Head of caudate nucleus (tissue), 42 donors: Measurements from ENCODE around the gene ZNF219.

Experiments
- DNase-seq, 42 donors: peaks; one replicate each; pipeline versions ENCODE4 v3.0.0 to v3.0.0-alpha.2; 2020 to 2021; ENCODE audit warnings: mixed read lengths in 7 of 42
- intact Hi-C: fragments of 100-400 bp; cut with DNase I; formaldehyde crosslinking; loops from one replicate; pipeline ENCODE4 v1.15.0; 2022

The ZNF219 gene

DNA sequence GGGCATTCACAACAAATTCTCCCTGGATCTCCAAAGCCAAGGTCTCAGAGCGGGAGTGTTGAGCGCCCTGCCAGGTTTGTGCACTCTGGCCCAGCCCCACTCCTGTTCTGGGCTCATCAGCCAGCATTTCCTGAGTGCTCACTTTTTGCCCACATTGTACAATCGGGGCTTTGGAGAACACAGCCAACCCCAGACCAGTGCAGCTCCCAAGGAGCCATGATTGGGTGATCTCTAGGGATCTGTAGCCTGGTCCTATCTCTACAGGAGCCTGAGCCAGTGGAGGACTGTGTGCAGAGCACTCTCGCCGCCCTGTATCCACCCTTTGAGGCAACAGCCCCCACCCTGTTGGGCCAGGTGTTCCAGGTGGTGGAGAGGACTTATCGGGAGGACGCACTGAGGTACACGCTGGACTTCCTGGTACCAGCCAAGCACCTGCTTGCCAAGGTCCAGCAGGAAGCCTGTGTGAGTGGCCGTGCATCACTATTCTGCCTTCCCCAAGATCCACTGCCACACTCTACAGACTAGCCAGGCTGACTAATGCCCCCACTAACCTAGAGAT, 25.6 kb downstream of the ZNF219 start:
- intact Hi-C loops, result no loop called here
- DNase-seq, result no peak

DNA sequence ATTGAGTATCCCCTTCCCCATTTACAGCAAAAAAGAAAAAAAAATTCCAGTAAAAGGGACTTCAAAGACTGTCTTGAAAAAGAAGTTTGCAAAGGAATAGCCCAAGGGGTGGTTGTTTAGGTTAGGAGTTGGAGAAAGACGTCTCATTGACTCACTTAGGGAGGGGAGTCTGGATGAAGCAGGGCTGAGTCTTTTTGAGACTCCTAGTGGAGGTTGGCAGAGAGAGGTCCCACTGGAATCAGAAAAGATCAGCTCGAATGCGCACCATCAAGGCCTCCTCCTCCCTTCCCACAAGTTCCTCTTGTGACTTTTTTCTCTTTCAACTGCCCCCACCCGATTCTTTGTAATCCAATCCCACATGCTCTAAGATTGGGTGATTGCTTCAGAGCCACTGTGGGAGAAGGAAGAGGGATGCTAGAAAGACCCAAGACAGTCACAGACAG, 26.4 kb downstream of the ZNF219 start:
- intact Hi-C loops, result no loop called here
- peak in 6 of 42 donors; percentile 23 to 57 (median 32) for DNase-seq

DNA sequence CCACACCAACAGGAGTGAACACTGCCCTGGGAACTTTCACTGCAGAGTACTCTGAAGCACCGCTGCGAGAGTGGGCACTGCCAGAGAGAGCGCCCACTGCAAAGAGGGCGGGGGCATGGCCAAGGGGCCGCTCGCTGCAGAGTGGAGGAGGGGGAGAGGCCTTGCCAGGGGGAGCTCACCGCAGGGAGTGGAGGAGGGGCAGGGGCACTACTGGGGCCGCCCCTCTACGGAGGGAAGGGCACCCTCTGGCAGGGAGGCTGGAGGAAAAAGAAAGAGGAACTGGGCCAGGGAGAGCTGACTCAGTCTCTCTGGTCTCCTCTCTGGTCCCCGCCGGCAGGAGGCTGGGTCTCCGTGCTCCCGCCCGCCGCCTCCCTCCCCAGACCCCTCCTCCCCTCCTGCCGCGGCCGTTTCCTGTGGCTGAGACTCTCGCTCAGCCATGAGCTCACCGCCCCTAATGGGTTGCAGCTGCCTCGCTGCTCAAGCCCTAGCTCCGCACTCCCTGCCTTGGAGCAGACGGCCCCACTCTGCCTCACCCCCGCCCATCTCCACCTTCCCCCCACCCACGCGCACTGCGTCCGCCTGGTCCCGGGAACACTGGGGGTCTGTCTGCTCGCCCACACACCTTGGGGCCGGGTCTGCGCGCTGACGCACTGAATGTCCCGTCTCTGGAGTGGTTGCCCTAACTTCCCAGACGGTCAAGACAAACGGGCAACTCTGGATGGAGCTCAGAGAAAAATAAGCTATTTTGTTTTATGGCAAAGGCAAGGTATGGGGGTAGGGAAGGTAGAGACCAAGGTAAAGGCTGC, 27.0 kb downstream of the ZNF219 start:
- DNase-seq, result peak; percentile 43 to 93 (median 74)
- intact Hi-C loops, result no loop called here

DNA sequence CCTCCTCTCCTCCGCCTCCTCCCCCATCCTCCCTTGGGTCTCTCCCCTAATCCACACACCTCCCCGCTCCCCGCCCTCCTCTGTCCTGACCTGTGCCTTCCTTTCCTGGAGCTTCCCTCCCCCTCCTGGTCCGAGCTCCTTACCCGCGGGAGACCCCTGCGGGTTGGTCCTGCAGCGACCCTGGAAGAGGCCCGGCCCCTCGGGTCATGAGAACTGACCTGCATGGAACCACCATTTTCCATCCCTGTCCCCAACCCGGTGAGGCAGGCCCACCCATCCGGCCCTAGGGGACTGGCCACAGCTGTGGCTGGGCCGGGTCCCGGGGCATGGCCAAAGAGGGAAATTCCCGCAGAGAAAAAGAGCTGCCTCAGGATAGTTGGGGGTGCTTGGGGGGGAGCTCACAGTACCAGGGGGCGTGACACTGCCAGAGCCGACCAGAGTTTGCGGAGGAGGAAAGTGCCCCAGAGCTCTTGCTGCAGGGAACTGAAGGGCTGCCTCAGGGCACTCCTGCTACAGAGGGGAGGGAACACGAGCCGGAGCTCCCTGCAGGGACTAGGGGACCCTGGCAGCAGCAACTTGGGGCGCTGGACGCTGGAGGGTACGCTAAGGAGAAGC, 27.7 kb downstream of the ZNF219 start:
- intact Hi-C loops, result no loop called here
- DNase-seq, result peak in 26 of 42 donors; percentile 9 to 69 (median 40)

DNA sequence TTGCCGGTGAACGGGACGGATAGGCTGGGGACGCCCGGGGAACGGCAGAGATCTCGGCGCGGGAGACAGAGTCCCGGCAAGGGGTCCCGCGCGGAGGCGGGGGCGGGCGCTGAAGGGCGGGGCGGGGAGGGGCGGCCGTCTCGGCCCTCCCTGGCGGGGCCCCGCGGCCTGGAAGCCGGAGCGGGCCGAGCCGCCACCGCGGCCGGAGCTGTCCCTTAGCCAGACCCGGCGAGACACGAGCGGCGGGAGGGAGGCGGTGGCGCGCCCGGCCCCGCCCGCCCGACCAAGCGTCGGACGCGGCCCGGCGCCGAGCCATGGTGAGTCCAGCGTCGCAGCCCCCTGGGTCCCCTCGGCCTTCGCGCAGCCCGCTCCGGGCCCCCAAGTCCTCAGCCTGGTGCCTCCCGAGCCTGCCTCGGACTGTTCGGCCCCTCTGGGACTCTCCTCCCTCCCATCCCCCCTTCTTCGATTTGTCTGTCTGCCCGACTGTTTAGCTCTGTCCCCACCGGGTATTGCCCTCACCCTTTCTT, 28.3 kb downstream of the ZNF219 start, which contains the start of gene ARHGEF40:
ARHGEF40 (plus strand) TSS at position 222 of the 527 bp plus-strand sequence; CDS start at position 315, 93 bp downstream.
- intact Hi-C loops, result no loop called here

DNA sequence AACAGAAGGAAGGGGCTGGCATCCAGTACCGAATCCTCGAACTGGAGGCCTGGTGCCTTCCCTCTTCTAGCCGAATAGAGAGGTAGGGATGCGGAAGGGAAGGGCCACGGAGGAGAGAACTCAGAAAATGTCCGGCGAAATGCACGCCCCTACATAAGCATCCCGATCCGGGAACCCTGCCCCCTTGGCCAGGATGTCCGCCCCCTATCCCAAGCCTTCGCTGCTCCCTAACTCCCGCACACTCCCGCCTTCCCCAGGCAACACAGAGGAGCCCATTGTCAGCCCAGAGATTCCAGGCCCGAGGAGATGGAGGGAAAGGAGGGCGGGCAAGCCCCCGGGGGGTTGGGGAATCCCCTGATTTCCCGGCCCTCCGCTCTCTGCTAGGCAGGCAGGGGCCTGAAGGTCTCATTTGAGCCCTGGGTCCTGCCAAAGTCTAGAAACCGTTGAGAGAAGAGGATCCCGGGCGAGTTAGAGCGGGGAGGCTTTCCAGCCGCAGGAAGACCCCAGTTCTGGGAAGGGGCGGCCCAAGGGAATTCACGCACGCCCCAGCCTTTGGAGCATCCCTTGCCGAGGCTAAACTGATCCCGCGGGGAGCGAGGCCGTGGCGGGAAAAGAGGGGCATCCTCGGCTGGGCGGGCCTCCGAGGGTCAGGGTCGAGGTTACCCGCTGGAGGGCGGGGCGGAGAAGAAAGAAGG, 28.9 kb downstream of the ZNF219 start:
- intact Hi-C loops, result no loop called here
- DNase-seq, result peak in 41 of 42 donors; percentile 53 to 90 (median 73)

More for the DNA sequence above, 28.3 kb downstream of the ZNF219 start, which contains the start of gene ARHGEF40:
- DNase-seq, result peak in 41 of 42 donors; percentile 45 to 90 (median 79)

DNA sequence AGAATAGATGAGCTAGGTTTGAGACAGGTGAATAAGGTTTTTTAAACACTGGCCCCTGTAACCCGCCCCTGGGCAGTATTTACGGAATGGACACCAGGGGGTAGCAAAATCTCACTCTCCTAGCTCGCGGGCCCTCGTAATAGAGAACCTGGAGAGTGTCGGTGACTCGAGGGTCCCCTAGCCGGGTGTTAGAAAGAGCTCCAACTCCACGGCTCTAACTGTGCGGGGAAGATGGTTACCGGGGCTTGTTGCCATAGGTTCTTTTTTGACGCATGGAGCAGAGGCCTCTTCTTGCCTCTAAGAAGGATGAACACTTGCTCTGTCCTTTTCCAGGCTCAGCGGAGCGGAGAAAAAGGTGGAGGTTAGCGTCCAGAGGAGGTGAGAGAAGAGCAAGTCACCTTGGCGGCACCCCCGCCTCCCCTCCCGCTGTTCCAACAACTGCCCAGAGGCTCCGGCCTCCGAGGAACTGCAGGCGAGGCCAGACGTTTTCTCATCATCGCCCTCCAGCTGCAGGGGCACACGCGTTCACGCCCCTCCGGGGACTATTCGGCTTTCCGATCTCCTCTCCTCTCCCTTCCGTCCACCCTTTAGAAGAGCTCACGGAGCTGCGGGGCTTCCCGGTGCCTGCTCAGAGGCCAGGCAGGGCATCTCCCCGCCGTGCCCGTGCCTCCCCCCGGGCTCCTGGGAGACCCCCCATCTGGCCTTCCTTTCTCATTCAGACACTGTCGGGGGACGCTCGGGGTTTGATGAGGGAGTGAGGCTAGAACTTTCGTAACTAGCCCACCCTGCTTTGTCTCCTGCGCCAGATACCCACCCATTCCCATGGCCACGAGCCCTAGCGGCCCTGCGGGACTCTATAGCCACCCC, 29.7 kb downstream of the ZNF219 start:
- DNase-seq, result peak in 39 of 42 donors; percentile 32 to 86 (median 64)
- intact Hi-C loops, result no loop called here

DNA sequence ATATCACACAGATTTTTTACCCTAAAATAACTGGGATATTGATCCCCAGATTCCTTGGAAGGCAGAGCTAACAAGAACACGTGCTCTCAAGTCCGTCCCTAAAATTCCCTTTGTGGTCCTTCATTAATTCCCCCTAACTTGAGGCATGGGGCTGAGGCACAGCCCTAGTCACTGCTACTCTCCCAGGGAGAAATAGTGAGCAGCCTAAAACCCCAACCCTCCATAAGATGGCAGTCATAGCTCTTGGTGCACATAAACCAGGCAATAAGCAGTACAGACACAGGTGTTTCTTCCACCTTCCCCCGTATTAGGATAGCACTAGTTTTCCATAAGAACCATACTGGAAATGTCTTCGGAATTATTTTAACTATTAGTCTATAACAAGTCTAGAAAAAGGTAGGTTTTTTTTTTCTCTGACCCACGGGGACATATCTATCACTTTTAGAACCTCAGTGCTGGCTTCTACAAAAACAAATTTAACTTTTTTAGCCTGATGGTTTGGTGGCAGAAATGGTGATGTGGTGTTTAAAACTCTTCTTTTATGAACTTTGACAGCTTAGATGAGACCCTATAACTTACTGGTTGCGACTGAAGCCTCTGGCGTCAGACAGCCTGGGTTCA, 31.5 kb downstream of the ZNF219 start:
- peak in 1 of 42 donors; percentile 16 for DNase-seq
- intact Hi-C loops, result no loop called here

DNA sequence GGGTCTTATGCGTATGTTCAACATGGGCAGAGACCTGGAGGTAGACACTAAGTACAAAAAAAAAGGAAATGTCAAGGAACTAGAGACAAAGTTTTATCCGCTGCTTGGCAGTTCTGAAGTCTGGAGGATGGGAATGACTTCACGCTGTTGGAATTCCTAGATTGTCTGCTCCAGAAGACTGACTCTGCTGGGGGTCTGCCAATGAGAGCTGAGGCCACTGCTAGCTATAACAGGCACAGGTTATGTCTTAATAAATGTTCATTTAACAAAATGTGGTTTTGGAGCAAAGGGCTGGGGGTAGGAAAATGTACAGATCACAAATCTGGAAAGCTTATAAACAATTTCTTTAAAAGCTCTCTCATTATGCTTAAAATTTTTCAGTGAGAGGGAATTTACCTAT, 35.0 kb downstream of the ZNF219 start:
- no peak for DNase-seq

DNA sequence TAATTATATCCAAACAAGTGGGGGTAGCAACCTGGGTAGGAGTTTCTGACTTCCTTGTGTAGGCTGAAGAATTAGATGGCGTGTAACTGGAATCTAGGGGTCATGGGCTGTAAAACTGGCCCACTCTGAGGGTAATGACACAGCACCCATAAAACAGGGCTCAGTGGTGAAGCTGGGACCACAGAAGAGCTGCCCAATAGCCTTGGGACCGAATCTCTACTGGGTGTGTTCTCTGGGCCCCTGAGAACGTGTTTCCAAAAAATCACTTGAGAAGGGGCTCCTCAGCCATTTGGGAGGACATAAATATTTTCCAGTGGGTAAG, 37.1 kb downstream of the ZNF219 start:
- intact Hi-C loops, result no loop called here
- no peak for DNase-seq

More for the DNA sequence above, 35.0 kb downstream of the ZNF219 start:
- intact Hi-C loops, result no loop called here

DNA sequence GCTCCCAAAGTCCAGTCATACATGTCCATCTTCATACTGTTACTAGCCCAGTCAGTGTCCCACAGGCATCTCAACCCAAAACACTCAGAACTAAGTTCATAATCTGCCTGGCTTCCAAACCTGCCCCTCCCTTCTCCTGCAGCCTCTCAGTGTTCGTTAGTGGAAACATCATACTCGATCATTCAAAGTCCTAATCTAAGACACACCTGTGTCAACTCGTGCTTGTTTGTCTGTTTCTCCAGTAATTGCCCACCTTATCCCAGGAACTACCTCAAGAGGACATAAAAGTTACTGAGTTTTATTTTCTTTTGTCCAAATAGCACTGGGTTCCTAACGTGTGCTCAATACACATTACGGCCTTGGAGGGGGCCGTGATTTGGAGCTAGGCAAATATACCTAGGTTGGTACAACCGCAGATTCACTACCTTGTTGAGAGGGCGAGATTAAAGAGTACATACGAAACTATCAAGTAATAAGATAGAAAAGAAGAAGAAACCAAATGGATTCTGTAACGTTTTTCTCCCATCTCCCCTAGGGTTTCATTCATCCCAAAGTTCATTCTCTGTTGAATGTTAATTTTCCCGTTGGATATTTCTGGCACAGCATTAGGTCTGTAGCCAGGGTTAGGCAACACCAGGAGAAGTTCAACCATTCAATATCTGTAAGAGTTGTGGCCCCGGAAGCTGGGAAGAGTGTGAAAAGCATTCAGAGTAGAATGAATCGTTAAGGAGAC, 37.7 kb downstream of the ZNF219 start:
- no peak for DNase-seq
- intact Hi-C loops, result no loop called here

DNA sequence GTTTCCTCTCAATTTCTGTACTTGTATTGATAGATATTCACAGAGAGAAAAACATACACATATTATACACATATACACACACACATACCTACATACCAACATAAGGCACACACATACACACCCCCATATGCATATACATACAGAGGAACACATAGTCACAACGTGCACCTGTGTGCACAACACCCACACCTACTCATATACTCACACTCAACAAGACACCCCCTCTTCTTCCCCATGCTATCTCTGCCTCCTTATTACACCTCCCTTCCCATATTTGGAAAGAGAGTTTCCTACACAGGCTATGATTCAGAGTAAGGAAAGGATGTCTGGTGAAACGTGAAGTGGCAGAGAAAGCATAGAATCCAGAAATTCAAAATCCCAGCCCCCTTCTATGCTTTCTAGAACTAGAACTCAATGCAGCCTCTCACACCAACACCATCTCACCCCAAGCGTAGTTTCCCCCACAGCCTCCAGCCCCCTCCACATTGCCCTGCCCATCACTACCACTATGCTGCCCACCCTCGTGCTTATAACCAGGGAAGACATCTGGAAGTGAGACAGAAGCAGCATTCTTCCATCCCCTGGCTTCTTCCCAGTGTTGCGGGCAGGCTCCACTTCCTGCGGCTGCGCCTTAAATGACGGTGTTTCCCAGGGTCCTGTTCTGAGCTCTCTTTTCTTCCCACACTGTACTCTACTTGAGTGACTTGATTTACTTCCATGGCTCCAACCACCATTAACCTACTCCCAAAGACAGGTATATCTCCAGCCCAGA, 38.4 kb downstream of the ZNF219 start:
- intact Hi-C loops, result no loop called here

DNA sequence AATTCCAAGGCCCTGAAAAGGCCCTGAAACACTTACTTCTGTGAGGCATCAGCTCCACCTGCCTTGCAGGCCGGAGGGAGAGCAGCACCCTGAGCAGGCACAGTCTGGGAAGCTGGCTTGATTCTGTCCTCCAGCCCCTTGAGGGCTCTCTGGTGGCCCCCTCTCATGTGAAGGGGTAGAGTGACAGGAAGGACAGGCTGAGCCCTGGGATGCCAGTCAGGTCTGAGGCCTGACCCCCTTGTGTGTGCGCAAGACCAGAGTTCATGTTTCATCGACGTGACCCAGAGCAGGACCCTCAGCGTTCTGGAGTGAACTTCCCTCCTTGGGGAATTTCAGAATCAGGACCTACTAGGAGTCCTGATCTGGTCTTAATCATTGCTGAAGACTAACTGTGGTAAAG, 39.6 kb downstream of the ZNF219 start:
- DNase-seq, result no peak
- intact Hi-C loops, result no loop called here

More for the DNA sequence above, 38.4 kb downstream of the ZNF219 start:
- peak in 25 of 42 donors; percentile 7 to 66 (median 40) for DNase-seq

DNA sequence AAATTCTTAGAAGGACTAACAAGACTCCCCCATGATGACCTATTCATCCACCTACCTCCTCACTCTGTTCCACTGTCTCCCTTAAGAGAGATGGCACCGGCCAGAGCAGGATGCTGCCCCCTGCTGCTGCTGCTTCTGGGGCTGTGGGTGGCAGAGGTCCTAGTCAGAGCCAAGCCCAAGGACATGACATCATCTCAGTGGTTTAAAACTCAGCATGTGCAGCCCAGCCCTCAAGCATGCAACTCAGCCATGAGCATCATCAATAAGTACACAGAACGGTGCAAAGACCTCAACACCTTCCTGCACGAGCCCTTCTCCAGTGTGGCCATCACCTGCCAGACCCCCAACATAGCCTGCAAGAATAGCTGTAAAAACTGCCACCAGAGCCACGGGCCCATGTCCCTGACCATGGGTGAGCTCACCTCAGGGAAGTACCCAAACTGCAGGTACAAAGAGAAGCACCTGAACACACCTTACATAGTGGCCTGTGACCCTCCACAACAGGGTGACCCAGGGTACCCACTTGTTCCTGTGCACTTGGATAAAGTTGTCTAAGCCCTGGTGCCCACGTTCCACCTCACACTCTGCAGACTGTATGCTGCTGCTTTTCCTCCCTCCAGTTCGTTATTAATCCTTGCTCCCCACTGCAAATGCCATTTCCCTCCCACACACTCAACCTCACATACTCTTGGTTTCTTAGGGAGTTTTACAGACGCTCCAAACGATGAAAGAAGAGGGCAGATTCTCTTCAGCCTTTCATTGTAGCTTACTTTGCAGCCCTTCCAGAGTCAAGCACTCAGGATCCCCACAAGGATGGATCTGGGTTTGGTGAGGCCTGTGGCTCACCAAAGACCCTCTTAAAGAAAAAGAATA, 40.4 kb downstream of the ZNF219 start, which contains the start of gene RNASE8:
RNASE8 (plus strand) TSS at position 20 of the 873 bp plus-strand sequence; CDS start at position 91, 71 bp downstream.
- intact Hi-C loops, result no loop called here
- DNase-seq, result no peak

DNA sequence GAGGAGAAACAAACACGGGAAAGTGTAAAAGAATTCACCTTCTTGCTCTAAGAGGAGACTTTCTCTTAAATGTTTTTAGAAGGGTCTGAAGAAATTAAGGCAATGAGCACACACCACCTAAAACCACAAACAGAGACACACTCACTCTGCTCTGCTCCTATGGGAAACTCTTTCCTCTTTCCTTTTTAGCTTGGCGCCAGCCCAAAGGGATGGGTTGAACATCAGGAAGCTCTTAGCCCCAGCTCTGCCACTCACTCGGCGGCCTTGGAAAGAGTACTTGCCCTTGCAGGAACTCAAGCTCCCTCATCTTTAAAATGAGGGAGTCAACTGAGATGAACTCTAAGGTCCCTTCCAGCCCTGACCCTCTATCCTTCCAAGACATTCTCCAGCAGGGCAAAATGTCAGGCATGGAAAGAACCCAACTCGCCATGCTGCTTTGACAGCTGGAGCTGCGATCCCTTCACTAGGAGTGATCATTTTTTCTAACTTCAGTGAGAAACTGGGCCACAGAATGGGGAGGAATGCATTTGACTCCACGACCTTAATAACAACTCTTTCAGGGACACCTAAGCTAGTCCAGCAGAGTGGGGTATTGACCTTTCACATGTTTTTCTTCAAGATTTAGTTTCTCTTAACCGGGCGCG, 41.8 kb downstream of the ZNF219 start:
- intact Hi-C loops, result no loop called here
- DNase-seq, result no peak
